GM08714 (cell line): Measurements from ENCODE around the gene SLC17A9.
"Not testable (repeated sequence)": the region's sequence is repeated elsewhere in the genome, so short reads cannot be mapped to it uniquely, and the experiment has no call there.

Experiments
- H3K4me3 ChIP-seq: fragments of 200-500 bp; sonication (Bioruptor generic); 2 replicates; pipeline ENCODE4 v1.5.1; 2014; ENCODE audit warnings: mild to moderate bottlenecking, low read length, inconsistent platforms
- ZNF274 ChIP-seq: IDR thresholded peaks from 2 replicates; pipeline ENCODE4 v1.6.1; 2012; ENCODE audit warnings: mild to moderate bottlenecking, low read depth, low read length

Gene SLC17A9

DNA sequence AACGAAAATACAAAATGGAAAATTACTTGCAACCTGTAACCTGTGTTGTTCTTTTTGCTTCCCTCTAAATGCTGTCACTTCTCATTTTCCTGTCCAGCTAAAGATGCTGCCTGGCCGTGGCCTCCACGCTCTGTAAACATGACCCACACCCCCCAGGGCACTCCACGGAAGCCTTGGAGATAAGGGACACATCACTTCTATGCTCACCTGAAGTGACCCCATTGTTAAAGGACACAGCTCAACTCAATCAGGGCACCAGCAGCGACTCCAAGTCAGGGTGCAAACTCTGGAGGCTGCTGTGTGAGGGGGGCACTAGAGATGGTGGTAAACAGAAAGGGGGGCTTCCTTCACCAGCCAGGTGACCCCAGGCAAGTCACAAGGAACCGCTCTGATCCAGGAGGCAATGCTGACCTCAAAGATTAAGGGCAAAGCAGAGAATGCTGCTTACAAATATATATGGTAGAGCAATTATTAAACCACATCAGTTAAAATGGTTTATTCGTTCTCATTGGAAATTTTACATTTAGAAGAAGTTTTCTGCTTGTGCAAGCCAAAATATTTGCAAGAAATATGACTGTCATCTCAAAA is 39.4 kb upstream of the SLC17A9 start:
- no peak overlapping the region for H3K4me3 ChIP-seq
- no peak for TF ChIP-seq ZNF274

GRCh38 chr20:62914436-62914835 is 38.1 kb upstream of the SLC17A9 start:
- H3K4me3 ChIP-seq, result no peak overlapping the region
- TF ChIP-seq ZNF274, result no peak

- H3K4me3 ChIP-seq, result no peak overlapping the region
- no peak for TF ChIP-seq ZNF274
Measured at GRCh38 chr20:62914970-62915457, 37.5 kb upstream of the SLC17A9 start.

DNA sequence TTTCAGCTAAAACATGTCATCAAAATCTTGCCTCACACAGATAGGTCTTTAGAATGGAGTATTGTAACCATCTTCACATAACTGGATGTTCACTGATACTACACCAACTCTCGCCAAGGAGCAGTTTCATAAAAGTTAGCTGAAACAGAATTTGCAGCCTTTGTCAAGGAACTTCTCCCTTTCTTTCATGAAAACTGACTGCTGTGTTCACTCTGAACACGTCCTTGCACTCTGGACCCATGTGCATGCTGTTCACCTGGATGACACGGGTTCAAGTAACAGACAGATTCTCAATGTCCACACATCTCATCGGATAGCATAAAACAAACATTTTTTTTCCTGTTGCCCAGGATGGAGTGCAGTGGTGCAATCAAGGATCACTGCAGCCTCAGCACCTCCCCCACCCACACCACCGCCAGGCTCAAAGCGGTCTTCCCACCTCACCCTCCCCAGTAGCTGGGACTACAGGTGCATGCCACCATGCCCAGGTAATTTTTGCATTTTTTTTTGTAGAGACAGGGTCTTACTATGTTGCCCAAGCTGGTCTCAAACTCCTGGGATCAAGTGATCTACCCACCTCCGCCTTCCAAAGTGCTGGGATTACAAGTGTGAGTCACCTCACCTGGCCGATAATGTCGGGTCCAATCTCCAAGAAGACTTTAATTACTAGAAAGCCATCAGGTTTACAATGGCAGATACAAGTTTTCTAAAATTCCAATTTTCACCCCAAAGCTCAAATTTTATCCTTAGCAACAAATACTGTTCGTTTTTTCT is 35.6 kb upstream of the SLC17A9 start:
- no peak for TF ChIP-seq ZNF274
- H3K4me3 ChIP-seq, result no peak overlapping the region

GRCh38 chr20:62917720-62918119 is 34.8 kb upstream of the SLC17A9 start:
- H3K4me3 ChIP-seq, result no peak overlapping the region
- TF ChIP-seq ZNF274, result no peak

- no peak overlapping the region for H3K4me3 ChIP-seq
- TF ChIP-seq ZNF274, result no peak
Measured at GRCh38 chr20:62918147-62918546, 34.4 kb upstream of the SLC17A9 start.

GRCh38 chr20:62918831-62919230 is 33.7 kb upstream of the SLC17A9 start:
- H3K4me3 ChIP-seq, result no peak overlapping the region; the same call in 1 of the 2 replicates
- TF ChIP-seq ZNF274, result no peak

GRCh38 chr20:62920039-62920645 is 32.4 kb upstream of the SLC17A9 start:
- no peak for TF ChIP-seq ZNF274
- no peak overlapping the region for H3K4me3 ChIP-seq

DNA sequence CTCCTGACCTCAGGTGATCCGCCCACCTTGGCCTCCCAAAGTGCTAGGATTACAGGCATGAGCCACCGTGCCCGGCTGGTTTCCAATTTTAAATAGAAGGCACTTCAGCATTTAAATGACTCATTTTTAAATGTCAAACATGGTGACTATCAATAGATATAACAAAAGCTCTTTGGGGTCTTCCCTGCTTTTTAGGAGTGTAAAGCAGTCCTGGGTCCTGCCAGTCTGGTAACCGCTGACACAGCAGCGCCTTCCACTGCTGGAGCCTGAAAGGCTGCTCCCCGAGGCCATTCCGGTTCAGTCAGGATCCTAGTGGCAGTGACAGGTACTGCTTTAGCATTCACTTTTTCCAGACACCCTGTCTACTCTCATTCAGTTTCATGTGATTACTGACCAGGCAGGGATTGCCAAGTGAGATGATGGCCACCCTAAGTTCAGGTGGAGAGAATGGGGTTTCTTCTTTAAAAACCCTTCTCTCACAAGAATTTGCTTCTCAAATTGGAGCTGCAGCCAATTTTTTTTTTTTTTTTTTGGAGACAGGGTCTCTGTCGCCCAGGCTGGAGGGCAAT is 31.3 kb upstream of the SLC17A9 start:
- no peak overlapping the region for H3K4me3 ChIP-seq
- TF ChIP-seq ZNF274, result no peak

- no peak overlapping the region for H3K4me3 ChIP-seq
- TF ChIP-seq ZNF274, result no peak
Measured at GRCh38 chr20:62922451-62922921, 30.0 kb upstream of the SLC17A9 start.

- H3K4me3 ChIP-seq, result not testable (repeated sequence)
Measured at GRCh38 chr20:62923059-62923668, 29.3 kb upstream of the SLC17A9 start.

GRCh38 chr20:62923669-62924441 is 28.7 kb upstream of the SLC17A9 start:
- peak overlapping the region; percentile 86; the same call in 1 of the 2 replicates for H3K4me3 ChIP-seq
- TF ChIP-seq ZNF274, result no peak

DNA sequence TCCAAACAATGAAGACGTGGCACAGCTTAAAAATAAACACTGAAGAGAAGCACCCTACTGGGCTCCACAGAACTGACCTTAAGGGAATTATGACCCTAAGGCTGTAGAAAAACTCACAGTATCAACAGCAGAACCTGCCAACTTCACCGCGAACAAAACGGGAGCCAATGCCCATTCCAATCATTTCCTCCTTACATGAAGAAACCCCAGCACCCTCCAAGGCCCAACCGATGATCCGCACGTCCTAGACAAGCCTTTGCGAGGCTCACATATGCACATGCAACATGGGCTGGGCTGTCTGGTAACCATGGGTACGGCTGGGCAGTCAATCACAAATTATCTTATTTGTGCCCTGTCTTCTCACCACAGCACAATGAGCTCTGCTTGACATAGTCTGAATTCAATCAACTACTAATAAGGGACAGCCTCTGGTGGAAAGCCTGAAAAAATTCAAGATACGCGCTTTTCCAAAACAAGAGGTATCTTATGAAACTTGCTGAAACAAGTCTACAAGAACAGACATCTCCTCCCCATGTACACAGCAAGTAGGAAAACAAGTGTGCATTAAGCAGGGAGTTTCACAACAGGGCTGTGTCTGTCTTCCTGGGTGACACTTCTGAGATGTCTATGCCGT is 27.9 kb upstream of the SLC17A9 start:
- TF ChIP-seq ZNF274, result no peak
- peak overlapping the region; percentile 86 for H3K4me3 ChIP-seq

- no peak for TF ChIP-seq ZNF274
- peak overlapping the region; percentile 86 for H3K4me3 ChIP-seq
Measured at GRCh38 chr20:62925076-62925419, 27.5 kb upstream of the SLC17A9 start.
